ENCODE data around the gene LRRC56. TPM values are rescaled to one million over a fixed set of nuclear protein-coding genes. Genes with fewer than 3 reads are reported as not detected.

The LRRC56 gene
- total RNA-seq, 1 donor from 2014 or later = 0.82 TPM

DNA sequence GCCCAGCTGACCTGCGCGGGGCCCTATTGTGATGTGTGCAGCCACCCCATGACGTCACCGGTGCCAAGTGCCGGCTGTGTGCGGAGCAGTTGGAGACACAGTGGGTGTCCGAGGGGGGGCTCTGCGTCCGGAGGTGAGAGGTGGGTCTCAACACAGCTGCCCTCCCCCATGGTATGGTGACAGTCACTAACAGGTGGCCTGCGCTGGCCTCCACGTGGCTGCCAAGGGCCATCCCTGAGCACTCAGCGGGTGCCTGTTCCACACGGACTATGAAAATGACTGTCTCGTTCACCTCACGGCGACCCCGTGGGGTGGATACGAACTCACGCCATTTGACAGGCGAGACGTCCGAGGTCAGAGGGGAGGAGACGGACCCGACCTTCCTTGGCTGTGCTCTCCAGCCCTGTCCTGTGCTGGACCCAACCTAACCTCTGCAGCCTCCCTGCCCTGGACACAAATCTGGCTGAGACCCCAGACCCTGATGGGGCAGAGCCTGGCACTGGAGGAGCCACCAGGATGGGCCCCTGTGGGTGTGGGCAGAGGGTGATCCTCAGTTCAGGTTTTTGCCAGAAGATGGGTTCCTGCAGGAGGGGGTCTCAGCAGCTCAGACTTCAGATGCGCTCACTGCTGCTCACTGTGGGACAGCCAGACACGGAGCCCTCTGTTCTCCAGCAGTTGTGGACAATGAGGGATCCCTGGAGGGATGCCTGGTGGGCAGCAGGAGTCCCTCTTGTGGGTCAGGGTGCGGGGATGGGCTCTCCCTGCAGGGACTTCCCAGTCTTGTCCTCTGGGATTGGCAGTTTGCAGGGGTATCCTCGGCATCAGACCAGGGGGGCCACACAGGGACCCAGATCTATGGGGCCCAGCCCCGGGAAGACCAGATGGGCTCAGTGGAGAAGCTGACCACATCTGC lies 8.3 kb upstream of the LRRC56 start:
- Histone ChIP-seq H3K9ac (ENCODE audit: low read length) (no peak overlapping the region), H3K4me1 (ENCODE audit: insufficient read depth, low read length) (peaks cover 2% of the 10 kb centered on the region), H3K4me2 (ENCODE audit: low read length) (no peak overlapping the region), H3K36me3 (ENCODE audit: insufficient read depth, low read length) (peaks cover 3% of the 10 kb centered on the region), H4K20me1 (ENCODE audit: insufficient read depth, low read length) (peaks cover 25% of the 10 kb centered on the region), H3K79me2 (ENCODE audit: insufficient read depth, low read length) (peaks cover 11% of the 10 kb centered on the region), H3K27ac (ENCODE audit: low read depth, low read length) (no peak overlapping the region), H2AFZ (ENCODE audit: low read depth, low read length) (no peak overlapping the region), H3K4me3 (ENCODE audit: insufficient read depth, low read depth, low read length) (no peak overlapping the region), H3K9me3 (ENCODE audit: insufficient read depth, low read depth, low read length) (no peaks in the 10 kb centered on the region), H3K27me3 (ENCODE audit: insufficient read depth, low read length) (no peaks in the 10 kb centered on the region)
- Mint-ChIP-seq H3K27ac (ENCODE audit: unreplicated experiment) (no peak overlapping the region), H3K36me3 (ENCODE audit: low read depth, unreplicated experiment) (no peaks in the 10 kb centered on the region), H3K27me3 (ENCODE audit: low read depth, unreplicated experiment) (no peaks in the 10 kb centered on the region), H3K4me3 (ENCODE audit: unreplicated experiment) (no peak overlapping the region), H3K9me3 (ENCODE audit: unreplicated experiment) (no peaks in the 10 kb centered on the region), H3K4me1 (ENCODE audit: low read depth, unreplicated experiment) (no peaks in the 10 kb centered on the region)
- TF ChIP-seq EZH2 (IDR thresholded peaks at IDR 0.05; ENCODE audit: insufficient read depth, low read length) = no peak
- TF ChIP-seq, protein P1, sequence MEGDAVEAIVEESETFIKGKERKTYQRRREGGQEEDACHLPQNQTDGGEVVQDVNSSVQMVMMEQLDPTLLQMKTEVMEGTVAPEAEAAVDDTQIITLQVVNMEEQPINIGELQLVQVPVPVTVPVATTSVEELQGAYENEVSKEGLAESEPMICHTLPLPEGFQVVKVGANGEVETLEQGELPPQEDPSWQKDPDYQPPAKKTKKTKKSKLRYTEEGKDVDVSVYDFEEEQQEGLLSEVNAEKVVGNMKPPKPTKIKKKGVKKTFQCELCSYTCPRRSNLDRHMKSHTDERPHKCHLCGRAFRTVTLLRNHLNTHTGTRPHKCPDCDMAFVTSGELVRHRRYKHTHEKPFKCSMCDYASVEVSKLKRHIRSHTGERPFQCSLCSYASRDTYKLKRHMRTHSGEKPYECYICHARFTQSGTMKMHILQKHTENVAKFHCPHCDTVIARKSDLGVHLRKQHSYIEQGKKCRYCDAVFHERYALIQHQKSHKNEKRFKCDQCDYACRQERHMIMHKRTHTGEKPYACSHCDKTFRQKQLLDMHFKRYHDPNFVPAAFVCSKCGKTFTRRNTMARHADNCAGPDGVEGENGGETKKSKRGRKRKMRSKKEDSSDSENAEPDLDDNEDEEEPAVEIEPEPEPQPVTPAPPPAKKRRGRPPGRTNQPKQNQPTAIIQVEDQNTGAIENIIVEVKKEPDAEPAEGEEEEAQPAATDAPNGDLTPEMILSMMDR (IDR thresholded peaks at IDR 0.05; ENCODE audit: insufficient read depth, low read depth, low read length) = no peak
- FAIRE-seq (no peak), DNase-seq (ENCODE audit: low read depth) (no peak)

DNA sequence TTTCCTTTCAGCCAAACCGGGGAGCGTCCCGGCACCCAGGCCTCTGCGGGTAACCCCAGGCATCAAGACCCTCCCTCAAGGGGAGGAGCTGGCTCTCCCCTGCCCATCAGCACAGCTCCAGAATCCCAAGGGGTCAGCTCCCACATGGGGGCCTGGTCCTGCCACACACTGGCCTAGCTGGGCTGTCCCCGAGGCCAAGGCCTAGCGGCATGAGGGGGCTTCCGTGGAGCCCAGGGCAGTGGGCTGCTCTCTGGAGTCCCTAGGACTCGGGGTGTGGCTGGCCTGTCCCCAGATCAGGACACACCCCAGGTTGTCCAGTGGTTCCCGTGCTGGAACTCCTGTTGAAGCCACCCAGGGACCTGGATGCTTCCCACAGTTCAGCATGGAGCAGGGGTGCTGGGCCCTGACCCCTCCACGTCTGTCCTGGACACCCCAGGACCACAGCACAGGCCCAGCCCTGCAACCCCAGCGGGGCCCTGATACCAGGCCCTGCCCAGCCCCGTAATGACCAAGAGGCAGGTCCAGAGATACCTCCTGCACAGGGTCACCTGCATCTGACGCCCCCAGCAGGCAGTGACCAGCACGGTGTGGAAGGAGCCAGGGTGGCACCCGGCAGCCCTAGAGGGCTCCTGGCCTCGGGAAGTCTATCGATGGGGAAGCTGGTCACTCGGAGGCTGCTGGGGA lies 7.5 kb upstream of the LRRC56 start:
- Mint-ChIP-seq H3K4me3 (ENCODE audit: unreplicated experiment) (no peak overlapping the region), H3K27ac (ENCODE audit: unreplicated experiment) (no peak overlapping the region), H3K9me3 (ENCODE audit: unreplicated experiment) (no peaks in the 10 kb centered on the region), H3K27me3 (ENCODE audit: low read depth, unreplicated experiment) (no peaks in the 10 kb centered on the region), H3K4me1 (ENCODE audit: low read depth, unreplicated experiment) (no peaks in the 10 kb centered on the region), H3K36me3 (ENCODE audit: low read depth, unreplicated experiment) (no peaks in the 10 kb centered on the region)
- Histone ChIP-seq H3K79me2 (ENCODE audit: insufficient read depth, low read length) (peaks cover 19% of the 10 kb centered on the region), H3K27me3 (ENCODE audit: insufficient read depth, low read length) (no peaks in the 10 kb centered on the region), H3K4me3 (ENCODE audit: insufficient read depth, low read depth, low read length) (no peak overlapping the region), H3K9me3 (ENCODE audit: insufficient read depth, low read depth, low read length) (no peaks in the 10 kb centered on the region), H3K36me3 (ENCODE audit: insufficient read depth, low read length) (peaks cover 3% of the 10 kb centered on the region), H3K27ac (ENCODE audit: low read depth, low read length) (no peak overlapping the region), H3K9ac (ENCODE audit: low read length) (no peak overlapping the region), H3K4me2 (ENCODE audit: low read length) (no peak overlapping the region), H3K4me1 (ENCODE audit: insufficient read depth, low read length) (peaks cover 10% of the 10 kb centered on the region), H4K20me1 (ENCODE audit: insufficient read depth, low read length) (peaks cover 33% of the 10 kb centered on the region), H2AFZ (ENCODE audit: low read depth, low read length) (no peak overlapping the region)
- TF ChIP-seq, protein P1 (IDR thresholded peaks at IDR 0.05; ENCODE audit: insufficient read depth, low read depth, low read length) = no peak
- TF ChIP-seq EZH2 (IDR thresholded peaks at IDR 0.05; ENCODE audit: insufficient read depth, low read length) = no peak
- DNase-seq (ENCODE audit: low read depth) = no peak
- no peak for FAIRE-seq

Data from astrocyte (in vitro differentiated cells and primary cell).